ENCODE data around the gene SLC5A2. TPM values are rescaled to one million over a fixed set of nuclear protein-coding genes. Genes with fewer than 3 reads are reported as not detected.
"Not testable (repeated sequence)": the region's sequence is repeated elsewhere in the genome, so short reads cannot be mapped to it uniquely, and the experiment has no call there.

Gene SLC5A2
- total RNA-seq, 1 donor from 2014 or later, result not detected

- intact Hi-C loops (cut with micrococcal nuclease), result loop anchor here (5.0 kb wide), 1 partner anchor 377 kb away; no protein-coding TSS in a partner anchor
Observed at GRCh38 chr16:31489616-31490584, 7.0 kb downstream of the SLC5A2 start.

GRCh38 chr16:31491778-31492418 is 9.0 kb downstream of the SLC5A2 start:
- intact Hi-C loops (cut with micrococcal nuclease), result no loop called here

- intact Hi-C loops (cut with micrococcal nuclease), result no loop called here
Observed at GRCh38 chr16:31493506-31494125, 10.7 kb downstream of the SLC5A2 start.

- intact Hi-C loops (cut with micrococcal nuclease), result no loop called here
Observed at GRCh38 chr16:31496670-31497069, 13.7 kb downstream of the SLC5A2 start.

GRCh38 chr16:31498493-31498892 is 15.6 kb downstream of the SLC5A2 start:
- intact Hi-C loops (cut with micrococcal nuclease), result no loop called here

GRCh38 chr16:31499928-31500327 is 17.0 kb downstream of the SLC5A2 start:
- intact Hi-C loops (cut with micrococcal nuclease), result no loop called here

GRCh38 chr16:31501226-31501965 is 18.5 kb downstream of the SLC5A2 start:
- intact Hi-C loops (cut with micrococcal nuclease), result no loop called here

- intact Hi-C loops (cut with micrococcal nuclease), result no loop called here
Observed at GRCh38 chr16:31501966-31502348, 19.0 kb downstream of the SLC5A2 start.

- intact Hi-C loops (cut with micrococcal nuclease), result no loop called here
Observed at GRCh38 chr16:31502981-31503380, 20.1 kb downstream of the SLC5A2 start.

- intact Hi-C loops (cut with micrococcal nuclease), result not testable (repeated sequence)
Observed at GRCh38 chr16:31503555-31503954, 20.6 kb downstream of the SLC5A2 start.

- intact Hi-C loops (cut with micrococcal nuclease), result no loop called here
Observed at GRCh38 chr16:31504159-31504558, 21.2 kb downstream of the SLC5A2 start.

- intact Hi-C loops (cut with micrococcal nuclease), result loop anchor here (5.0 kb wide), 1 partner anchor 362 kb away; no protein-coding TSS in a partner anchor
Observed at GRCh38 chr16:31505483-31505882, 22.6 kb downstream of the SLC5A2 start.

GRCh38 chr16:31507617-31507928 is 24.6 kb downstream of the SLC5A2 start:
- intact Hi-C loops (cut with micrococcal nuclease), result loop anchor here (2.0 to 5.0 kb wide), 2 partner anchors 31 to 360 kb away; no protein-coding TSS in a partner anchor

- intact Hi-C loops (cut with micrococcal nuclease), result loop anchor here (1.0 to 5.0 kb wide), 5 partner anchors 21 to 359 kb away; a partner anchor contains a TSS
Observed at GRCh38 chr16:31507929-31508705, 25.2 kb downstream of the SLC5A2 start, which contains the start of gene RUSF1. Gene RUSF1, minus strand, starts transcription at chr16:31508391. Its CDS starts 18 bp downstream, at chr16:31508373.

GRCh38 chr16:31508706-31509195 is 25.8 kb downstream of the SLC5A2 start:
- intact Hi-C loops (cut with micrococcal nuclease), result loop anchor here (1.0 to 5.0 kb wide), 4 partner anchors 21 to 359 kb away; a partner anchor contains a TSS

GRCh38 chr16:31513126-31513525 is 30.2 kb downstream of the SLC5A2 start:
- intact Hi-C loops (cut with micrococcal nuclease), result no loop called here

- intact Hi-C loops (cut with micrococcal nuclease), result no loop called here
Observed at GRCh38 chr16:31513884-31514283, 31.0 kb downstream of the SLC5A2 start.

GRCh38 chr16:31517800-31518402 is 35.0 kb downstream of the SLC5A2 start:
- intact Hi-C loops (cut with micrococcal nuclease), result no loop called here

GRCh38 chr16:31519759-31520431 is 37.0 kb downstream of the SLC5A2 start:
- intact Hi-C loops (cut with micrococcal nuclease), result no loop called here

Data from T-helper 2 cell treated with Interferon-gamma antibody and Interleukin-4, amounts not matched to agents 100 ng/mL and 5 ng/mL, for 36 hours (primary cell).